Mucosa of descending colon (tissue), 3 donors: ENCODE measurements around the gene IGF2R. TPM values are rescaled to one million over a fixed set of nuclear protein-coding genes. Genes with fewer than 3 reads are reported as not detected.

ENCODE experiments used
- ATAC-seq: fragments of 200-7000 bp; cut with Tn5 transposase; one replicate; pipeline ENCODE4 v1.9.1; 2020; ENCODE audit warnings: mild to moderate bottlenecking, moderate library complexity
- DNase-seq, 3 donors: peaks; one replicate each; pipeline ENCODE4 v3.0.0-alpha.2; 2020
- H3K36me3 ChIP-seq: fragments of 200-600 bp; one replicate; pipeline ENCODE4 v1.8.0; 2021; ENCODE audit warnings: low read depth, mild to moderate bottlenecking
- H3K4me1 ChIP-seq: fragments of 200-600 bp; one replicate; pipeline ENCODE4 v1.8.0; 2021; ENCODE audit warnings: low read depth, mild to moderate bottlenecking
- H3K4me3 ChIP-seq: fragments of 200-600 bp; one replicate; pipeline ENCODE4 v1.8.0; 2021; ENCODE audit warnings: mild to moderate bottlenecking
- H3K9me3 ChIP-seq: fragments of 200-600 bp; one replicate; pipeline ENCODE4 v1.8.0; 2021; ENCODE audit warnings: mild to moderate bottlenecking
- intact Hi-C, 2 donors: fragments of 100-400 bp; cut with DNase I in 1 of 2; cut with micrococcal nuclease in 1 of 2; formaldehyde crosslinking; loops; one replicate each; pipeline versions ENCODE4 v1.11.0 to v1.11.1; 2022; cut with DNase I, micrococcal nuclease
- total RNA-seq, 3 donors: library from RNA; stranded (reverse); fragmentation: NEBNext Ultra II Directional in 2 of 3; extraction: Animal tissue kit (Norgen Biotek cat#: 25700) in 2 of 3; gene quantifications; one replicate each; pipeline versions ENCODE4 v1.2.1 to v1.2.4, GENCODE V29; 2021 to 2023
- TF ChIP-seq, protein P1 (sequence below): fragments of 200-600 bp; IDR thresholded peaks from one replicate; pipeline ENCODE4 v1.8.0; 2022; ENCODE audit warnings: antibody characterized with exemption, mild to moderate bottlenecking
- donor health status: DM: no; HTN: no; CAD: no; lungs with moderate emphysema.
- donor health status: DM: no; HTN: no; CAD: no.
- donor health status: DM: no; HTN: yes; CAD: no.

IGF2R gene
- total RNA-seq, 3 donors from 2014 or later, result 97.7 to 112 (median 101) TPM

DNA sequence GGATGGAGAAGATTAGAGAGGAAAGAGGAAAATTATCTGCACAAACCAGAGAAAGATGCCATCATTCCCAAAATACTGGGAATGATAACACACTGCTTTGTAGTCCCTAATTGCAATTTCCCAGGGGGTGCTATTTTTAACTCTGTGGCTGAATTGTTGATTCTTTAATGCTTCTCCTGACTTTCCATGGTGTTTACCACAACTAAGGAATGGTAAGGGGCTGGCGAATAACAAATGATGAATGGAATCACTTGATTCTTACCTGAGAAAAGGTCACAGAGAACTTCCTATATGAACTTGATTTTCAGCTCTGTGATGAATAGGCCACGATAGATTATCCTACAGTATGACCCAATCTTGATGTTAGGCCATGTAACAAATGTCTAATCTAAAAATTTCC is 22.0 kb upstream of the IGF2R start:
- no peak for ATAC-seq
- intact Hi-C loops, result no loop called here
- H3K36me3 ChIP-seq, result no peaks in the 10 kb centered on the region

DNA sequence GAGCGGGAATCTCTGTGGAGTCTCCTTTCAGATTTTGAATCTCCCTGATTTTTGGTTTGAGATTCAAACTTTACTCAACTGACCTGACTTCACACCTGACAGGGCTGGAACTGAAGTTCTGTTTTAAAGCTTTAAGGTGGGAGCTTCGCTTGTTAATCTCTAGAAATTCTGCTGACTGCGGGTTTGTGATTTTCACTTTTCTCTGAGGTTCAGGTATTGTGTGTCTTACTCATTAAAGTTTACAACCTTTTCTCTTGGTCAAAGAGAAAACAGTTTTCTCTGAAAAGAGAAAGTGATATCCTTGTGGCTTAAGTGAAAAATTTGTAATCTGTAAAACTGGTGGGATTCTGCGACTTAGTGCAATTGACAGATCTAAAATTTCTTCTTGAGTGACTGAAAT is 20.7 kb upstream of the IGF2R start:
- intact Hi-C loops, result no loop called here
- DNase-seq (no peak), ATAC-seq (no peak)
- H3K9me3 ChIP-seq, result peaks cover 12% of the 10 kb centered on the region
- H3K4me3 ChIP-seq, result no peak overlapping the region
- TF ChIP-seq, protein P1, sequence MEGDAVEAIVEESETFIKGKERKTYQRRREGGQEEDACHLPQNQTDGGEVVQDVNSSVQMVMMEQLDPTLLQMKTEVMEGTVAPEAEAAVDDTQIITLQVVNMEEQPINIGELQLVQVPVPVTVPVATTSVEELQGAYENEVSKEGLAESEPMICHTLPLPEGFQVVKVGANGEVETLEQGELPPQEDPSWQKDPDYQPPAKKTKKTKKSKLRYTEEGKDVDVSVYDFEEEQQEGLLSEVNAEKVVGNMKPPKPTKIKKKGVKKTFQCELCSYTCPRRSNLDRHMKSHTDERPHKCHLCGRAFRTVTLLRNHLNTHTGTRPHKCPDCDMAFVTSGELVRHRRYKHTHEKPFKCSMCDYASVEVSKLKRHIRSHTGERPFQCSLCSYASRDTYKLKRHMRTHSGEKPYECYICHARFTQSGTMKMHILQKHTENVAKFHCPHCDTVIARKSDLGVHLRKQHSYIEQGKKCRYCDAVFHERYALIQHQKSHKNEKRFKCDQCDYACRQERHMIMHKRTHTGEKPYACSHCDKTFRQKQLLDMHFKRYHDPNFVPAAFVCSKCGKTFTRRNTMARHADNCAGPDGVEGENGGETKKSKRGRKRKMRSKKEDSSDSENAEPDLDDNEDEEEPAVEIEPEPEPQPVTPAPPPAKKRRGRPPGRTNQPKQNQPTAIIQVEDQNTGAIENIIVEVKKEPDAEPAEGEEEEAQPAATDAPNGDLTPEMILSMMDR, result no peak
- H3K36me3 ChIP-seq, result no peaks in the 10 kb centered on the region
- H3K4me1 ChIP-seq, result no peaks in the 10 kb centered on the region

More for the DNA sequence above, 22.0 kb upstream of the IGF2R start:
- DNase-seq, result no peak
- H3K9me3 ChIP-seq, result peaks cover 12% of the 10 kb centered on the region
- TF ChIP-seq, protein P1, result no peak
- no peaks in the 10 kb centered on the region for H3K4me1 ChIP-seq
- no peak overlapping the region for H3K4me3 ChIP-seq

DNA sequence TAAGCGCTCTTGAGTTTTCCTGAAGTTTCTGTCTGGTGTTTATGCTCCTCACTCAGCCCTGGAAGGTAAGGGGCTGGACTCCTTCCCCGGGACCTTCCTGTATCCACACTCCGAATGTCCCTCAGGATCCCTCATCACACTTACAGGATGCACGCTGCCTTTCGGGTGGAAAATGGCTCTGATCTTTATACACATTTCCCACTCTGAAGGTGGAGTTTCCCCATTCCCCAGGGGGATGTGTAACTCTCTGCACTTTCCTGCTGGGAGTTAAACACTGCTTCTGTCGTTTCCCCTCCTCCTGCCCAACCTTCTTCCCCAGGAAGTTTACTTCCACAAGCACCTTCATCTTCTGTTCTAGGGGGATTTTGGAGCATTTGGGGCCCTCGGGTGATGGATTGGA is 17.1 kb upstream of the IGF2R start:
- intact Hi-C loops, result no loop called here
- no peak for DNase-seq
- Histone ChIP-seq H3K36me3 (no peaks in the 10 kb centered on the region), H3K4me3 (no peak overlapping the region), H3K4me1 (no peaks in the 10 kb centered on the region), H3K9me3 (no peaks in the 10 kb centered on the region)
- TF ChIP-seq, protein P1, result no peak
- no peak for ATAC-seq

DNA sequence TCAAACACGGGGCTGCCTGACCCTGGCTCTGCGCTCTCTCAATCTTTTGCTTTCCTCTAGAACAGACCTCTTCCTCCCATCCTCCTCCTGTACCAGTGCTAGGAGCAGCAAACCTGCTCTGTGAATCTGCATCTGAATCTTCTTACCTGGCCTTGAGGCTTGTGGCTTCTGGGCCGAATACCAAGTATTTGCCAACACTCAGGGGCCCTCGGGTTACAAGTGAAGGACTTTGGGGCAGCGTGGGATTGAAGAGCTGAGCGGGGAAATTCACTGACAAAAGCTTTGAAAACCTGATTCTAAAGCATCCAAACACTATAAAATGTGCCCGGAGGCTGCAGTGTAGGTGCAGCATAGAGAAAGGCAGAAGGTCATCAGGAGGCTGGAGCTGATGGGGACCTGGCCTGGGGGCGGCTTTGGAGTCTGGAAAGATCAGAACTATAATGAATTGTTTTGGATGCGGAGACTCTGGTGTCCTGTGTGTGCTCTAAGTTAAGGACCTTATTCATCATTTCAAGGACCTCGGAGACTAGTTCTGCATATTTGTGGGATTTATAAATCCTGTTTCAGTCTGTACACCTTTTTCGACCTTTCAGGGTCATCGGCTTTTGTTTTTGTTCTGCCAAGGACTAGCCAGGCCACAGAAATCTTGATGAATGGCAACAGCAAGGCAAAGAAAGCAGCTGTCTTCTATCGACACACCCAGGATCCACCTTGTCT is 16.4 kb upstream of the IGF2R start:
- Histone ChIP-seq H3K4me3 (no peak overlapping the region), H3K4me1 (no peaks in the 10 kb centered on the region), H3K9me3 (no peaks in the 10 kb centered on the region), H3K36me3 (no peaks in the 10 kb centered on the region)
- TF ChIP-seq, protein P1, result no peak
- intact Hi-C loops, result no loop called here
- ATAC-seq, result no peak
- DNase-seq, result no peak

DNA sequence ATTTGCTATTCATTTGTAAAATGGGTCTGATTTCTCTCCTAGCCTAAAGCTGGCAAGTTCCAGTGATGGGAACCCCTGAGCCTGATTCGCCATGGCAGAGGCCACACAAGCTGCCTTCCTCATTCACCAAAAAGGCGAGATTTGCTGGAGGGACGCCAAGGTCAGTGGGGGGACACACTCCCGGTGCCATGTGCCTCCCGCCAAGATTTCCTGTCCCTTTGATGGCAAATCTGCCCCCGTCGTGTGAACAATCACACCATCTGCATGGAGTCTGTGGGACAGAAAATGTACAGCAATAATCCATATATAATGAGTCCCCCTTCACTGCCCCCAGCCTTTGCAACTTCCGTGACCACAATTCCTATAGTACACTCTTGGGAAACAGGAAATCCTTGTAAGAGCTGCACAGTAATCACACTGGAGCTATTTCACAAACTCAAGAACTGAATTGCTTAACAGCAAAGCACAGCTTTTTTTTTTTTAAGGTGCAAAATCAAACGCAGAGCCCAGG is 15.7 kb upstream of the IGF2R start:
- intact Hi-C loops, result no loop called here
- H3K9me3 ChIP-seq, result no peaks in the 10 kb centered on the region
- ATAC-seq (peak; percentile 30), DNase-seq (peak; percentile 33 to 51 (median 43))
- H3K4me1 ChIP-seq, result no peaks in the 10 kb centered on the region
- H3K4me3 ChIP-seq, result no peak overlapping the region
- no peaks in the 10 kb centered on the region for H3K36me3 ChIP-seq
- TF ChIP-seq, protein P1, result no peak
